B cell (primary cell): ENCODE measurements around the gene RPTN.

Experiments
- EZH2 ChIP-seq: IDR thresholded peaks from 2 replicates; pipeline ENCODE4 v1.6.1; 2012; ENCODE audit warnings: borderline replicate concordance, low read depth, mild to moderate bottlenecking, moderate library complexity, low read length; ENCODE audit not compliant: insufficient read depth, poor library complexity, severe bottlenecking
- TF ChIP-seq, protein P1 (sequence below): fragments of 200-600 bp; IDR thresholded peaks from one replicate; pipeline ENCODE4 v1.8.0; 2022; ENCODE audit warnings: antibody characterized with exemption, mild to moderate bottlenecking

DNA sequence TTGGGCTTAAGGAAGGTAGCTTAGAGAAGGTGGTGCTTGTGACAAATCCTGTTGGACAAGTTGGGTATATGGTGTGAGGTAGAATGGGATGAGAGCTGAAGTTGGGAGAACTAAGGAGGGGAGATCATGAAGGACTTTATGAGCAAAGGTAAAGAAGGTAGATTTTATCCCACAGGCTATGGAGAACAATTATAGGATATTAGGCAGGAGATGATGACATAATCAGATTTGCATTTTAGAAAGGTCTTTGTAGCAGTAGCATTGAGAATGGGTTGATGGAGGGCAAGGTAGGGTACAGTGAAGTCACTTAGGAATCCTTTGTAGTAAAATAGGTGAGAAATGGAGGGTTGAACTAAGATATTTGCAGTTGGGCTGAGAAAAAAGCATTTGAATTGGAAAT is 28.8 kb downstream of the RPTN start:
- no peak for TF ChIP-seq EZH2
- TF ChIP-seq, protein P1, sequence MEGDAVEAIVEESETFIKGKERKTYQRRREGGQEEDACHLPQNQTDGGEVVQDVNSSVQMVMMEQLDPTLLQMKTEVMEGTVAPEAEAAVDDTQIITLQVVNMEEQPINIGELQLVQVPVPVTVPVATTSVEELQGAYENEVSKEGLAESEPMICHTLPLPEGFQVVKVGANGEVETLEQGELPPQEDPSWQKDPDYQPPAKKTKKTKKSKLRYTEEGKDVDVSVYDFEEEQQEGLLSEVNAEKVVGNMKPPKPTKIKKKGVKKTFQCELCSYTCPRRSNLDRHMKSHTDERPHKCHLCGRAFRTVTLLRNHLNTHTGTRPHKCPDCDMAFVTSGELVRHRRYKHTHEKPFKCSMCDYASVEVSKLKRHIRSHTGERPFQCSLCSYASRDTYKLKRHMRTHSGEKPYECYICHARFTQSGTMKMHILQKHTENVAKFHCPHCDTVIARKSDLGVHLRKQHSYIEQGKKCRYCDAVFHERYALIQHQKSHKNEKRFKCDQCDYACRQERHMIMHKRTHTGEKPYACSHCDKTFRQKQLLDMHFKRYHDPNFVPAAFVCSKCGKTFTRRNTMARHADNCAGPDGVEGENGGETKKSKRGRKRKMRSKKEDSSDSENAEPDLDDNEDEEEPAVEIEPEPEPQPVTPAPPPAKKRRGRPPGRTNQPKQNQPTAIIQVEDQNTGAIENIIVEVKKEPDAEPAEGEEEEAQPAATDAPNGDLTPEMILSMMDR: no peak
